ENCODE measurements around the gene VPS26C. TPM values are rescaled to one million over a fixed set of nuclear protein-coding genes. Genes with fewer than 3 reads are reported as not detected.
"Not testable (repeated sequence)": the region's sequence is repeated elsewhere in the genome, so short reads cannot be mapped to it uniquely, and the experiment has no call there.

VPS26C gene
- polyA plus RNA-seq, 1 donor = 33.6 TPM

DNA sequence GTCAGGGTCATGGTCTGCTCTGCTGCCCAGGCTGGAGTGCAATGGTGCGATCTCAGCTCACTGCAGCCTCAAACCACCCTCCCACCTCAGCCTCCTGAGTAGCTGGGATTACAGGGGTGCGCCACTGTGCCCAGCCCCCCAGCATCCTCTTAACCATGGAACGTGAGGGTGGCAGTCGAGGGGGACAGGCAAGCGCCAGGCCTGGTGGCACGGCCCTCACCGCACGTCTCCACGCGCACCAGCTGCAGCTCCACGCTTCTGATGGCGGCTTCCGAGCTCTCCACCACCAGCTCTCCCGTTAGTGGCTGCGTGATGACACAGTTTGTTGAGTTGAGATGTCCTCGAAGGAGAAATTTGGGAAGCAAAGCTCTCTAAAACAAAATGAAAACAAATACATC is 39.1 kb downstream of the VPS26C start:
- no peak for DNase-seq

DNA sequence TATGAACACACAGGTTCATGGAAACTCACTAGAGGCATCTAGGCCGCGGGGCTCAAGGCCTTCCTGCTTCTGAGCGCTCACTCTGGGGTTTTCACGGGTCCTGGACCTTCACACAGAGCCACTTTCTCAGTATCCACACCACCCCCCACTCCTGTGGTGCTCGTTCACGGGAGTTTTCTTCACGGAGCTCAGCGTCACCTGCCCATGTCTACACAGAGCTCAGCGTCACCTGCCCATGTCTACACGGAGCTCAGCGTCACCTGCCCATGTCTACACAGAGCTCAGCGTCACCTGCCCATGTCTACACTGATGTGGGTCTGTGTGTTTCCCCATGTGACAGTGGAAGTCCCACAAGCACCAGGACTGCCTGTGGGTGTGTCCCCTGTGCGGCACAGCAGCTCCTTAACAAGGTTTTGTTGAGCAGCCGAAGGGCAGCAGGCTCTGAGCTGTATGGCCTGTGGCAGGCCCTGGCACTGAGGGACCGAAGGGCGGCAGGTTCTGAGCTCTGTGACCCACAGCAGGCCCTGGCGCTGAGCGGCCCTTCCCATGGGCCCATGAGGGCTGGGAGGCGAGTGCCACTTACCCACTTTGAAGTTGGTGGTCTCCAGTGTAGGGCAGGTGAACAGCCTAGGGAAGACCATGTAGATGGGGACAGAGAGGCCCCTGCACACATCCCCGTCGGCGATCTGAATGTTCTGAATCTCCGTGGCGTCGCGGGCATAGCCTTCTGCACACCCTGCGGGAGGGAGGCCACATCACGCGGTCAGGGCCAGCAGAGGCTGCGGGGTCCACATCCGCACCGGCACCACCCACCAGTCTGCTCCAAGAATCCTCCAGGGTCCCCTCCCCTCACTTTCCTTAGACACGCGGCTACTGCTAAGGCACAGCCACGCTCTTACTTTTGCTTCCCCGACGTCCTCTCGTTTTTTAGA is 39.8 kb downstream of the VPS26C start:
- no peak for DNase-seq

DNA sequence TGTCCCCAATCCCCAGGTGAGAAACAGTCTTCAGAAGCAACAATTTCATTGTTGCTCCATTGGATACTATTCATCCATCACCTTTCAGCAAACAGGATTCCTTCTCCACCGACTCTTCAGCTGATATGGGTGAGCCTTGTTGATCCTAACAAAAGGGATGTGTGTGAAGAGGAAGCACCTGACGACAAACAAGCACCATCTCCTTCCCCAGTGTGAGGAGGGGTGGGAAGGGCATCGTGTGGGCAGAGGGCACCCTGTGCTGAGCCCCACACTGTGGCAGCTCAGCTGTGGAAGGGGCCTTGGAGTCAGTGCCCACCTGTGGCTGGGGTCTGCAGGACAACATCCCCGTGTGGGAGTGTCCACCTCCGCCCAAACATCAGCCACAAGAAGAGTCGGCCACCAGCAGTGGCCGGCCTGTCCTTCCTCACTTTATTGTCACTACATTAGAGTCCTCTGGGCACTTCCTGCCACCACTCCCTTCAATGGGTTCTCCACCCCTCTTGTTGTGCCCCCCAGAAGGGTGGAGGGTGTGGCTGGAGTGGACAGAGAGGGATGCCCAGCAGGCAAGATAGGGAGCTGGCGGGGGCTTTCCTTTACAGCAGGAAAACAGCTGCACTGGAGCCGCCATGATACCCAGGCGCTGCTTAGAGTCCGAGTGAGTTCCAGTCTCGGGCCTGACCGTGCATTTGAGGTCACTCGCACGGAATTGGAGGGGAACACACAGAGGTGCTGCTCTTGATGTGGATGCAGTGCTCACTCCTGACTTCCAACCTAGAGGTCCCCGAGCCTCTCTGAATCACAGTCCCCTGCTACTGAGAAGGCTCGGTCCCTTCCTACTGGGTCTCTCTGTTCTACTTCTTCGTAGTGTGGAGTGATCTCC is 40.9 kb downstream of the VPS26C start:
- no peak for DNase-seq

DNA sequence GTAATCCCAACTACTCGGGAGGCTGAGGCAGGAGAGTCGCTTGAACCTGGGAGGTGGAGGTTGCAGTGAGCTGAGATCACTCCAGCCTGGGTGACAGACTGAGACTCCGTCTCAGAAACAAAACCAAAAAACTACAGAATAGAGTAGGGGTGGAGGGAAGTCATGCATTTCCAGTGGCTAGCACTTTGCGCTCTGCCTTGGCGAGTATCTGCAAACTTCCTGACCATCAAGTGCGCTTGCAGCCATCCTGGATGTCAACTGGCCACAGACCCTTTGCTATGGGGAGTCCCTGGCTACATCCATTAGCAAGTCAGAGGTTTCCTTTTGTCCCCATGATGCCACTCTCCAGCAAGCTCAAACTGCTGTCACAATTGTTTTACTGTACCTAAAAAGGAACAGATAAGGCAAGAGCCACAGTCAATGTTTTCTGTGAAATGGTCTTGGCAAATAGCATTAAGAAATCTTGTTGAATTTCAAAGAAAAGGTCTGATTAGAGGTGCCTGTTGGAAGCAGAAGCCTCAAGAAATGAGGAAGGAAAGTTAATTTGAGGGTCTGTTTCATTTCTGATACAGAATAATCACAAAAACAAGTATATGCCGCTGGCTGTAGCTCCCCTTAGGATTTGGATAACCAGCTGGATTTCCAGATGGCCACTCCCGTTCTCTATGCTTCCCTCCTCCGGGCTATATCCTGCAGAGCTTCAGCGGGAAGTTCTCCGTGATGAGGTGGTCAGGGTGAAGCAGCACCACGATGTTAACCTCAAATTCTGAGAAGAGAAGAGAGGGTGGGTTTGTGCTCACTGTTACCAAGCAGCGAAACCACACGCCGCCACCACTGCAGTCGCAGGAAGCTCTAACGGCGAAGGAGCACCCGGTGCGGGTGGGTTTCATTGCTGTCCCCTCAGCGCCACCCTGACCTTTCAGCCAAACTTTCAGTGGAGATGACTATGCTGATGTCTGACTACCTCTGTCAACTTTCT is 42.0 kb downstream of the VPS26C start:
- DNase-seq = no peak

DNA sequence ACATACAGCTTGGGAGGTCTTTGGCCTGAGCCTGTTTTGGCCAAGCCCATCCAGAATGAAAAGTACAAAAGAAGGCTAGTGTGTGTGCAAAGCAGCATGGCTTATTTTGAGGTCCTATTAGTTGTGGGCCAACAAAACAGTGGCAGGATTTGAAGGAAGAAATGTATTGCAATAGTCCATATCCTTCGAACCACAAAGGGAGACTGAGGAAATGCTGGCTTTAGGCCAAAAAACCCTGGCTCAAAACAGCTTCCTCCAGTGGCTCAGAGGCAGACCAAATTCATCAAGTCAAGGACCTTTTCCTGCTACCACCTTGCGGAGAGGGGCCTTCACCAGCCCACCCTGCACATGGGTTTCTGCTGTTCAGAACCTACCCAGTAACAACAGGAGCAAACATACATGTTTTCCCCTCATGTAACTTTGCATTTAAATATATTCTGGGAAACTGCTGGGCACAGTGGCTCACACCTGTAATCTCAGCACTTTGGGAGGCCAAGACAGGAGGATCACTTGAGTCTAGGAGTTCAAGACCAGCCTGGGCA is 43.3 kb downstream of the VPS26C start:
- no peak for DNase-seq

DNA sequence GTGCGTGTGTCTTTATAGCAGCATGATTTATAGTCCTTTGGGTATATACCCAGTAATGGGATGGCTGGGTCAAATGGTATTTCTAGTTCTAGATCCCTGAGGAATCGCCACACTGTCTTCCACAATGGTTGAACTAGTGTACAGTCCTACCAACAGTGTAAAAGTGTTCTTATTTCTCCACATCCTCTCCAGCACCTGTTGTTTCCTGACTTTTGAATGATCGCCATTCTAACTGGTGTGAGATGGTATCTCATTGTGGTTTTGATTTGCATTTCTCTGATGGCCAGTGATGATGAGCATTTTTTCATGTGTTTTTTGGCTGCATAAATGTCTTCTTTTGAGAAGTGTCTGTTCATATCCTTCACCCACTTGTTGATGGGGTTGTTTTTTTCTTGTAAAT is 44.9 kb downstream of the VPS26C start:
- DNase-seq = not testable (repeated sequence)

DNA sequence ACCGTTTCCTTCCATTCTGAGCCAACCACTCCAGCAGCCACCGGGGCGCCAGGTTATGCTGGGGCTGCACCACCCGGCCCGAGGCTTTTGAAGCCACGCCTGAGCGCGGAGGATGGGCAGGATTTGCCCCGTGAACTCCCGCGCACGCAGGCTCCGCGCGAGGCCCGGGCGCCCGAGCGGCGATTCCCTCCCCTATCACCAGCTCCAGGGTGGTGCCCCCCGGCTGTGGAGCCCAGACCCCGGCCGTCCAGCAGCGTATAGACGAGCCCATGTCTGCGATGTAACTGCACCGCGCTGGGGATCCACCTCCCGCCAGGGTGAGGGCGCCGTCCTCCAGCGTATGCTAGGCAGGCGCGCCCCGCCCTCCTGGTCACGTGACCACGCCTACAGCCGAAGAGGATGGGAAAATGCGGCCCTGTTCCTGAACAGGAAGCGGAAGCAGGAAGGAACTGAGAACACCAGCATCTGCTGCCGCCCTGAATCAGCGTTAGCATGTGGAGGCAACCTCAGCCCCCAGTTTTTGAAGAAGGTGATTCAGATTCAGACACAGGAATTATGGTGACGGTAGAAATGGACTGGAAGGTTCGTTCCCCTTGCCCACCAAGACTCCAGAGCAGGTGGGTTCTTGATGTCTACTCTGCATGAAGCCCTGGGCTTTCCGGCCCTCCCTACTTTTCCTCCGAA is 46.0 kb downstream of the VPS26C start:
- peak; percentile 93 for DNase-seq

DNA sequence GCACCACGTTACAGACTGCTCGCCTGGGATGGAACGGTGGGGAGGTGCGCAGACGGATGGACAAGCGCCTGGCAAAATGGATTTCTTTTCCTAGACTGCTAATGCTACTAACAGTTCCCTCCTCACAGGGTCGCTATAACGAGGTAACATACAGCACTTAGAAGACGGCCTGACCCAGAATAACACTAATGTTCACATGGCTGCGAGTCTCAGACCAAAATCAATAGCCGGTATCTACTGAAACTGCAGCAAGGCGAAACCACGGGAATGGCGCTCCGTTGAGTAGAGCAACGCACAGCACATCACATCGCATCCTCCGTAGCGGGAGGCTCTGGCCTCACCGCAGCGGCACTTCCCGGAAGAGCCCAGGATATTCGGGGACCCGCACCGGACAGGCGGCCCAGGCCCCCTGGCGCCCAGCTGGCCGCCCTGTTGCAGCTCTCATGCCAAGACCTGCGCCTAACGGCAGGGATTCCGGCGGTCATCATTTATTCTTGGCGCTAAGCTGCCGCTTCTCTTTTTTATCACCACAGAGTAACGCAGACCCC is 46.6 kb downstream of the VPS26C start:
- peak; percentile 45 for DNase-seq

DNA sequence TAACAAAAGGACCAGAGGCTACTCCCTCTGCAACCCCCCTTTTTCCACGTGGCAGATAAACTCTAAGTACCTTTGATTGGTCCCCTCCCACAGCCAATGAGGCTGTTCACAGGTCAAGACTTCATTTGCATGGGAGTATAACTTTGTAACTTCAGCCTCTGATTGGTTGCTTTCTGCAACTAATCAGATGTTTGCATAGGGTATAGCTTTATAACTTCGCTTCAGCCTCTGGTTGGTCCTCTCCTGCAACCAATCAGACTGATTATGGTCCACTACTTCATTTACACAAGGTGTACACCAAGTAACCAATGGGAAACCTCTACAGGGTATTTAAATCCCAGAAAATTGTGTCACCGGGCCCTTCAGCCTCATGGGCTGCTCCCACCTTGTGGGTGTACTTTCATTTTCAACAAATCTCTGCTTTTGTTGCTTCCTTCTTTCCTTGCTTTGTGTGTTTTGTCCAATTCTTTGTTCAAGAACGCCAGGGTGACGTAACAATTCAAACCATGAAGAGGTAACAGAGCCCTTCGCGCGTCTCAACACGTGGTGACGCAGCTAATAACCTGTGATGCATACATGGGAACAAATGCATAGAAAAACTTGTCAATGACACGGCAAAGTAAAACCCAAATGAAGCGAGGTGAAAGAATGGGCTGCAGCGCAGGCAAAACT is 47.2 kb downstream of the VPS26C start:
- DNase-seq = no peak

DNA sequence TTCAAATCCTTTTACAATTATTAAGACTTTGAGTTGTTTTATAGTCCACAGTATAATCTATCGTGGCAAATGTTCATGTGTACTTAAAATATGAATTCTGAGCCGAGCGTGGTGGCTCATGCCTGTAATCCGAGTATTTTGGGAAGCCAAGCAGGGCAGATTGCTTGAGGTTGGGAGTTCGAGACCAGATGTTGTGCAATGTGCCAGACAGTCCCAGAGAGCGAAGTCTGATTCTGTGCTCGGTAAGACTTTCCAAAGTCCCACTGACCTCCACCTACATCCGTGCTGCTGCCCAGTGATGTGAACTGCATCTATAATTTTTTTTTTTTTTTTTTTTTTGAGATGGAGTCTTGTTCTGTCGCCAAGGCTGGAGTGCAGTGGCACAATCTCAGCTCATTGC is 52.2 kb downstream of the VPS26C start:
- DNase-seq = no peak

DNA sequence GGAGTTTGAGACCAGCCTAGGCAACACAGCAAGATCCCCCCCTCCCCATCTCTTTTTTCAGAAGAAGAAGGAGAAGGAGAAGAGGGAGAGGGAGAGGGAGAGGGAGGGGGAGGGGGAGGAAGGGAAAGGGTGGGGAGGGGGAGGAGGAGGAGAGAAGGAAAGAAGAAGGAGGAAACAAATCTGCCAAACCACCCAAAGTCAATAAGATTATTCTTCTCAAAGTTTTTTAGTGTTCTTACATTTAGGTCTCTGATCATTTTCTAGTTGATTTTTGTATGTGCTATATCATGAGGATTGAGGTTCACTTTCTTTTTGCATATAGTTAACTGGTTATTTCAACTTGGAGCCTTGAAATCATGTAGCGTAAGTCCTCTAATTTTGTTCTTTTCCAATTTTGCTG is 56.3 kb downstream of the VPS26C start:
- no peak for DNase-seq

DNA sequence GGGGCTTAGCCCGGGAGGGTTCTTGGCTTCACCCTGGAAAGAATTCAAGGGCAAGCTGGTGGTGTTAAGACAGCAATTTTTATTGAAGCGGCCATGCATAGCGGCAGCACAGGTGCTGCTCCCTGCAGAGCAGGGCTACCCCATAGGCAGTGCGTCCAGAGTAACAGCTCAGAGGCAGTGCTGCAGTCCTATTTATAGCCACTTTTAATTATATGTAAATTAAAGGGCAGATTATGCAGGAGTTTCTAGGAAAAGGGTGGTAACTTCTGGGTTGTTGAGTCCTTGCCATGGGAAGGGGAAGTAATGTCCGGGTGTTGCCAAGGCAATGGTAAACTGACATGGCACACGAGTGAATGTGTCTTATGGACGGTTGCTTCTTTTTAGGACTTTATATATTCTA is 57.0 kb downstream of the VPS26C start:
- no peak for DNase-seq

DNA sequence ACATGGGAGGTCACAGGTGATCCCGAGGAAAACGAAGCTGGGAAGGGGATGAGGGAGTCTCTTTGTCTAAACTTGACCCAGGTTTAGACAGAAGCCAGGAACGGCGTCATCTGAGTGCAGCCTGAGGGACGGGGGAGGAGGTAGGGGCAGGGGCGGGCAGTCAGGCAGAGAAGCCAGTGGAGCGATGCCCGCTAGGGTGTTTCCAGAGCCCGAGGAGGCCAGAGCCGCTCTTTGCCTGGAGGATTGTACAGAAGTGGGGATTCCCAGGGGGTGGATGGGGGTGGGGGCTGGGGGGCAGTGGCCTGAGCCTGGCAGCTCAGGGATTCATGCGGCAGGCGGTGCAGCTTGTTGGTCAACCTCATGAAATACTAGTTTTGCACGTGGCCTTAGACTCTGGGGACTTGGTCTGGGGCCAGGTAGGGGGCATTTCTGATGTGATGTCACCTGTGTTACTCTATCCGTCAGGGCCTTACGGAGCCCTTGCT is 58.4 kb downstream of the VPS26C start:
- DNase-seq = no peak

DNA sequence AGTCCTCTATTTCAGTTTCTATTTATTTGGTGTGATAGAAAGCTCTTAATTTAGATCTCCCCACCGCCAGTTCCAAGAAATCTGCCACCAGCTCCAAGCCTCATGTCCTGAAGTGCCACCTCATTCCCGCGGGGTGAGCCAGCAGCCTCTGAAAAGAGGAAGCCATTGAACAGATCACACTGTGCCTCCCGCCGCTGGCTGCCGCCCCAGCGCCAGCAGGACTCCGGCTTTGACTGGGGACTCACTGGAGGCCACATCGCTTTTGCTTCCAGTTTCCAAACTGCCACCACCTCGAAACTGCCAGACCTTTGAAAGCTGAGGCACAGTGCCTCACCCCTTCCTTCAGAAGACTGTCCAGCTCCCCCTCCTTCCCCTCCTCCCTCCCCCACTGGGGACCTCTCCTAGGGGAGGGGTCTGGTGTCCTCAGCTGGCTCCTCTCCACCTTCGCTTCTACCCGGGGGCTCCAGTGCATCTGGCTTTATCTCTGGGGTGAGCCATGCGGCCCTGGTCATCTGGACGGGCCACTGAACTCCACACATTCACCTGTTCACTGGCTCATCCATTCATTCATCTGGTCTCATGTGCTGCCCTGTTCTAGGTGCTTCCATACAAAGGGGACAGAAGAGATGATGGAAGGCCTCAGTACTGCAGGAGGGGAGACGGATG is 58.9 kb downstream of the VPS26C start:
- no peak for DNase-seq

DNA sequence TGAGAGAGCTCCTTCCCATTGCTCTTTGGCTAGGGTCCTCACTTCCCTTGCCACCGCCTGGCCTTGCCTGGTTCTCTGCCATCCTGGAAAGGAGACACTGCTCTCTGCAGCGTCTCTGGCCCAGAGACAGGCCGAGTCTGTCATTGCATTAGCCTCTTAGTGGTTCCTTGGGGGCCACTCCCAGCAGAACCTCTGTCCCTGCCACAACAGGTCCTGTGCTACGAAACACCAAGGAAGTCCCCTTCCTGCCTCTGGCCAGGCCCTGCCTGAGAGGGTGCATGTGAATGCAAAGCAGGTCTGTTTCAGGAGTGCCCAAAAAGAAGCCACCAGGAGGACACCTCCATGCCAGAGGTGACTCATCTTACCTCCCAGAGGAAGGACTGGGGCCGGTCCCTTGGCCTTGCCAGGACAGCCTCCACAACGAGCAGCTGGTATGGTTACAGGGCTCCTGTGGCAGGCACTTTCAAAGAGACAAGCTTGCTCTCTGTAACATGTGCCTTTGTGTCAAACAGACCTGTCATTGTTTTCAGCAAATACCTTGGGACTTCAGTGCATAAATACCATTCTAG is 59.6 kb downstream of the VPS26C start:
- DNase-seq = no peak

DNA sequence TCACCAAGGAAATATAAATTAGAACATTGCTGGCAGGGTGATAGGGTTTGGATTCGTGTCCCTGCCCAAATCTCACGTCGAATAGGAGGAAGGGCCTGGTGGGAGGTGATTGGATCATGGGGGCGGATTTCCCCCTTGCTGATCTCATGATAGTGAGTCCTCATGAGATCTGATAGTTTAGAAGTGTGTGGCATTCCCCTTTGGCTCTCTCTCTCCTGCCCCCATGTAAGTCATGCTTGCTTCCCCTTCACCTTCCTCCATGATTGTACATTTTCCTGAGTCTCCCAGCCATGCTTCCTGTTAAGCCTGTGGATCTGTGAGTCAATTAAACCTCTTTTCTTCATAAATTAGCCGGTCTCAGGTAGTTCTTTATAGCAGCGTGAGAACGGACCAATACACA is 60.6 kb downstream of the VPS26C start:
- DNase-seq = no peak

DNA sequence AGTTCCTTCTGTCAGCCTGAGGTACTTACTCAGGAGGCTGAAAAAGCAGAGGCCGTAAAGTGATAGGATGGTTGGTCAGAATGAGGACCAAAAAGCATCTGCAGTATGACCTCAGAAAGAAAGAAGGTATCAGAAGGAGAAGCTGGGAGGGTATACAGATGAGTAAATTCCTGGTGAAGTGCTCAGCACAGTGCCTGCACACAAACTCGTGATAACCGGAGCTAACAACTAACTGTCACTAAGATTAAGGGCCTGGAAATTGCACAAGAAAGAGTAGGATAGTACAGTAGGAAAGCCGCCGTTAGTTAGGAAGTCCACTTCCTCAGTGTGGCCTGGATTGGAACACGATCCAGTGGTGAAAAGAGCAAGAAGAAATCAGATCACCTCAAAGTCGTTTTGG is 62.6 kb downstream of the VPS26C start:
- no peak for DNase-seq

DNA sequence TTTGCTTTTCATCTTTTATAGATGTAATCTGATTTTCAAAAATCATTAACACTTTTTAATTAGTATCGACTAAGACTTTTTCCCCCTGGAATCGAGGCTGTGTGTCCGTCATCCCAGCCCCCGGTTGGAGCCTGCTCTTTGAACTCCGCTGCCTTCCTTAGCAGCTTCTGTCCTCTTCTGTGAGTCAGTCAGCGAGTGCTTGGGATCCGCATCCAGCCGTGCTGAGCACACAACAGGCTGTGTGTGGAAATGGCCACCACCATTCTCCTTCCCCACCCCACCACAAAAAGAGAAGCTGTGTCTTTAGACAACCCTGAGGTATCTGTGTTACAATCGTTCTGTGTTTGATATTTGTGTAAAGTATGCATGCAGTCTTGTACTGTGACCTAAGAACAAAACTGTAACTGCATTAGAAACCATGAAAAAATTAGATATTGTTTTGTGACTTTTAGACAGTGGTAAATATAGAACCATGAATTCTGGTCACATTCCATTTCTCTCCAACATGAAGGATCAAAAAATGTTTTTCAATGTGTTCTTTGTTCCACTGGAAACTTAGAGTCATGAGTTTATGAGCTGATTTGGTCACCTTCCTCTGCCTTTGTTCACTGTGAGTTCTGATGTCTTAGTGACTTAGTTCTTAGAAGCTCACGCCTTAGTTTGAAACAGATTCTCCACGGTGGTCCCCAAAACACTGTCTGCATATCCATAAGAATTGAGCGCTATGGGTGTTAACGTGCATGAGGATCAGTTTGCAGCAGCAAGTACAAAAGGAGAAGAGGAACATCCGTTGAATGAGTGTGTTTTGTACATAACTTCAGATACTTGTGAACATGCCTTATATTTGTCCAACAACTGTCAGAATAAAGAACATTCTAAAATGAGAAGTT is 64.7 kb downstream of the VPS26C start:
- DNase-seq = no peak

All from hindlimb muscle (tissue), 1 donor.